HK-2 (cell line): ENCODE results near the gene MADD.

Experiments used
- DNase-seq: peaks from one replicate; pipeline ENCODE4 v3.0.0-alpha.2; 2018; ENCODE audit not compliant: unreplicated experiment

The MADD gene

GRCh38 chr11:47269829-47270305, at the start of gene MADD:
MADD (plus strand) TSS chr11:47270133.
- DNase-seq, result peak; percentile 73

- no peak for DNase-seq
These were observed 49.5 kb upstream of the MADD start for GRCh38 chr11:47220401-47220821.

- no peak for DNase-seq
These were observed 47.2 kb upstream of the MADD start for GRCh38 chr11:47222696-47223095.

- DNase-seq, result no peak
These were observed 44.2 kb upstream of the MADD start for GRCh38 chr11:47225552-47226400.

GRCh38 chr11:47229161-47229560, 40.8 kb upstream of the MADD start:
- DNase-seq, result no peak

- no peak for DNase-seq
These were observed 36.9 kb upstream of the MADD start for GRCh38 chr11:47233051-47233450.

- no peak for DNase-seq
These were observed 35.8 kb upstream of the MADD start for GRCh38 chr11:47233989-47234668.

DNA sequence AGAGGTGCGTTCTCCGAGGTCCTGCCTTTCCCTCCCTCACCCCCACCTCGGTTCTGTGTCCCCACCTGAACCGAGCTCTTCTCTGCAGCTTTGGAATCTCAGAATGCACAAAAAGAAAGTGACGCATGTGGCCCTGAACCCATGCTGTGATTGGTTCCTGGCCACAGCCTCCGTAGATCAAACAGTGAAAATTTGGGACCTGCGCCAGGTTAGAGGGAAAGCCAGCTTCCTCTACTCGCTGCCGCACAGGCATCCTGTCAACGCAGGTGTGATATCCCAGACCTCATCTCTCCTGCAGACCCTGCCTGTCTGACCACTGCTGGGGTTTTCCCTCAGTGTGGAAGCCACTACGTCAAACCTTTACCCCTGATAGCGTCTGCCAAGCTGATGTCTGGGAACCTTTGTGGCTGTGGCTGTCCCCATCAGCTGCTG, 35.2 kb upstream of the MADD start:
- no peak for DNase-seq

DNA sequence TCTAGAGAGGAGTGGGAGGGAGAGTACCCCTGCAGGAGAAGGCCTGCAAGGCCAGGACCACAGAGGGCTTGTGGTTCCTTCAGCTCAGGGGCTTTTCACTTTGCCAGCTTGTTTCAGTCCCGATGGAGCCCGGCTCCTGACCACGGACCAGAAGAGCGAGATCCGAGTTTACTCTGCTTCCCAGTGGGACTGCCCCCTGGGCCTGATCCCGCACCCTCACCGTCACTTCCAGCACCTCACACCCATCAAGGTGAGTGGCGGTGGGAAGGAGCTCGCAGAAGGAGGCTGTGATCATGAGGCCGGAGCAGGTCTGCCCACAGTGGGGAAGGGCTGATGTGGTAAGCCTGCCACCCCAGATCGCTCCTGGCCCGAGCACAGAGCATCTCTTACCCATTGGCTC, 34.8 kb upstream of the MADD start:
- no peak for DNase-seq

GRCh38 chr11:47236482-47236881, 33.5 kb upstream of the MADD start:
- DNase-seq, result no peak

DNA sequence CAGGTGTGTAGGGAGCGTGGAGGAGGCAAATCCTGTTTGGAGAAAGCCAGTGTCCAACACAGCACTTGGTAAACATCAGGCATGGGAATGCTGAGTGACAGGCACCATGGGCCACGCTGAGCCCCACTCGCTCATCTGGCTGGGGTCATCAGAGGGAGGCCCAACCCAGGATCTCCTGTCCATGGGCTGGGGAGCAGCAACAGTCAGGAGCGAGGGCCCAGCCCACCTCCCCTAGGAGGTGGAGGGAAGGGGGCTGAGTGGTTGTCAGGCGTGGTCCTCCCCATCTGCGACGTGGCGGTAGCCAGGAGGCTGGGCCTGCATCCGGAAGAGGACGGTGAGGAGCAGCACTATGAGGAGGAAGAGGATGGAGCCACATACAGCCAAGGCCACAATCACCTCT, 30.1 kb upstream of the MADD start:
- DNase-seq, result no peak

DNA sequence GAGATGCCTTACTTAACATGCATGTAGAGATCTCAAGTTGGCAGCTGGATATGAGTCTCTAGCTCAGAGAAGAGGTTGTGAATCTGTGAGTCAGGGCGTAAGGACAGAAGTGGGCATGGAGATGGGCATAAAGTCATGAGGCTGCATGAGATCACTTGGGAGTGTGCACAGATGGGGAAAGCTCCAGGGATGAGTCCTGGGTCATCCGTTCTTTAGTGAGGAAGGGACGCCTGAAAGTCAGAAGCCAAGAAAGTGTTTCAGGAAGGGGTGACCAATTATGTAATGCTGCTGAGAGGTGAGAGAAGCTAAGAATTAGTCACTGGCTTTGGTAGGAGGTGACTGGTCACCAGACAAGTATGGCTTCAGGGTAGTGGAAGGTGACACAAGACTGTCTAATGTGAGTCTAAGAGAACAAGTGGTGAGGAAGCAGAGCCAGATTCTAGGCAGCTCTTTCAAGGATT, 28.1 kb upstream of the MADD start:
- no peak for DNase-seq

DNA sequence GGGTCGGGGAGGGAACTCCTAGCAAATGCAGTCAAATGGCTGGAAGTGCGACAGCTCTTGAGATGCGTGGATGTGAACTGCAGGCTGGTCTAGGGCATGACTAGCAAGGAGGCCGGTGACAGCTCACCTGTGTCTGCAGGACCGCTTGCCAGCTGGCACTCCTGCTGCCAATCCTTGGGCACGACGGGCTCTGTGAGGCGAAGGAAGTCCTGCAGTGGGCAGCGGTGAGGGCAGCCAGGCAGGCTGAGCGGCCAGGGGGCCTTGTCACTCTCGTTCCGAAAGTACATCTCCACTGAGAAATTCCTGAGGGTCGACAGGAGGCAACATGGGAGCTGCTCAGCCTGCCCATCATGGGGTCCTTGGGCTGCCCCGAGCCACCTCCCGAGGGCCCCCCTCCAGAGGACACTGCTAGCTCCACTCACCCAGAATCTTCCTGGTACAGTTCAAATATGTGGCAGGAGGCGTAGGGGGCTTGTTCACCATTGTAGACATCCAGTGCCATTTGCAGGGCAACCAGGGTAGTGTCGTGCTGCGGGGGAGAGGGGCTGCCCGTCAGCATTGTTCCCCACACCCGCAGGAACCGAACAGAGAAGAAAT, 27.2 kb upstream of the MADD start:
- no peak for DNase-seq

DNA sequence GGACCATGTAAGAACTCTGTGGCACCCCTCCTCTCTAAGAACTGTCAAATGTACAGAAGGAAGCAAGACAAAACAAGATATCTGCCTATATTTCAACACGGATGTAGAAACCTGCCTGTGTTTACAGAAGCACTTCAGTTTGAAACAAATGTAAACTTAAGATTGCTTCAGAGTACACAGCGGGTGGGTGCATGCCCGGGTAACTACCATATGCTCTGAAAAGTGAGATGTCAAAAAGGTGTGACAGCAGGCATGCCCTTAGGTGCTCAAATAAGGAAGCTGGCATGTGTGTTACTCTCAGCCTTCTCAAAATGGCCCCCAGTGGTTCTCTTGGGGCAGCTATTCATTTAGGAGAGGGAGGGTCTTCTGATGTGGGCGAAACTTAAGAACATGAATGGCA, 26.5 kb upstream of the MADD start:
- no peak for DNase-seq

DNA sequence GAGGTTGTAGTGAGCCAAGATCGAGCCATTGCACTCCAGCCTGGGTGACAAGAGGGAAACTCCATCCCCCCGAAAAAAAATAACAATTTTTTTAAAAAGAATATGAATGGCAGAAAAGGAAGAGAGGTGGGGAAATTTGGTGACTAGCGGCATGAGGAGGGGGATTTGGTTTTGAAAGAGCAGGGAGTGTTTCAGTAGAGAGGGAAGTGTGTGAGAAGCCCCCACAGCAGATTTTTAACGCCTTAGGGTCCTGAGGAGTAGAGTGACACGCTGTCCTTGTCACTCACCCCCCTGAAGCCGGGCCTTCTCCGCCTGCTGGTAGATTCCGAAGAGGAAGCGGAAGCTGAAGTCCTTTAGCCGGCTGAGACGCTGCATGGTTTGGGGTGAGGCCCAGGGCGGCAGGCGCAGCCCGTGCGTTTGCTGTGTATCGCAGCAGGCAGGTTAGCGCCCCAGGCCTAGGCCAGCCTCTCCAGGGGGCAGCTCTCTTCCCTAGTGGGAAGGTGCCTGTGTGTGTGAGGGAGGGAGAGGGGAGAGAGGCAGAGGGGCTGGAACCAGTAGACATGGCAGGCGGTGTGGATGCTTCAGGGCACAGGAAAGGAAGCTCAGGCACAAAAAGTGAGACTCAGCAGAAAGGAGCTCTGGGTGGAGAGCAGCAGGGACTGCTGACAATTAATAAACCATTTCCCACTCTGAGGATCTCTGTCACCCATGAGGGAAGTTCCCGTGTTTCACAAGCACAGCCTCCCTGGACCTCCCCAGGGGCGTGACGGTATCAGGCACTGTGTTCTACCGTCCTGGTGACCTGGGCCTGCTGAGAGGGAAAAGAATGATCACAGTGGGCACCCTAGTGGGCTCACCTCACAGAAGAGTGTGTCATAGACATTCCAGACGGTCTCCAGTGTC, 25.2 kb upstream of the MADD start:
- DNase-seq, result no peak

DNA sequence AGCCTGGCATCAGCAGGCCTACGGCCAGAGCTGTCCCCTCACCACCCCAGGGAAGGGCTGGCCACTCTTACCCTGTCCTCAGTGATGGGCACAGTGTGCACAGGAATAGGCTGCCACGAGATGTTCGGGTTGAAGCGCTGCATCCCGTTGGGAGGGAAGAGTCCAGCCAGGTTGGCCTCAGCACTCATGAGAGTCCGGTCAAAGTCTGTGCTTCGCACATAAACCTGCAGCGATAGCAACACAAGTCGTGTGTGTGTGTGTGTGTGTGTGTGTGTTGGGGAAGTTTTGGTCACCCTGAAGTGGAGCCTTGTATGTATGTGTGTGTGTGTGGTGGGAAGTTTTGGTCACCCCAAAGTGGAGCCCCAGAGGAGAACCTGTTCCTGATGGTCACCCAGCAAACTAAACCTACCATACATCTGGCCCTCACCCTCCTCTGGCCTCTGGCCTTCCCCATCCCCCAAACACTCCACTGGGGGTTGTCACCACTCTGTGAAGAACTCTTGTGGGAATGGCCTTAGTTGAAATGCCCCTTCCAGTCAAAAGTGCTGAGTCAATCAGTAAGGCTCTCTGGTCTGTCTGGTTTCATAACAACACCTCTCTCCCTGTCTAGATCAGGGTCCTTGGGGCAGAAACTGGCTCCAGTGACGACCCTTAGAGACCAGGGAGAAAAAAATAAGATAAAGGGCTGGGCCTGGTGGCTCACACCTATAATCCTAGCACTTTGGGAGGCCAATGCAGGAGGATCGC, 24.1 kb upstream of the MADD start:
- no peak for DNase-seq

GRCh38 chr11:47247502-47247901, 22.4 kb upstream of the MADD start:
- no peak for DNase-seq

- DNase-seq, result no peak
These were observed 21.6 kb upstream of the MADD start for GRCh38 chr11:47248304-47248663.

DNA sequence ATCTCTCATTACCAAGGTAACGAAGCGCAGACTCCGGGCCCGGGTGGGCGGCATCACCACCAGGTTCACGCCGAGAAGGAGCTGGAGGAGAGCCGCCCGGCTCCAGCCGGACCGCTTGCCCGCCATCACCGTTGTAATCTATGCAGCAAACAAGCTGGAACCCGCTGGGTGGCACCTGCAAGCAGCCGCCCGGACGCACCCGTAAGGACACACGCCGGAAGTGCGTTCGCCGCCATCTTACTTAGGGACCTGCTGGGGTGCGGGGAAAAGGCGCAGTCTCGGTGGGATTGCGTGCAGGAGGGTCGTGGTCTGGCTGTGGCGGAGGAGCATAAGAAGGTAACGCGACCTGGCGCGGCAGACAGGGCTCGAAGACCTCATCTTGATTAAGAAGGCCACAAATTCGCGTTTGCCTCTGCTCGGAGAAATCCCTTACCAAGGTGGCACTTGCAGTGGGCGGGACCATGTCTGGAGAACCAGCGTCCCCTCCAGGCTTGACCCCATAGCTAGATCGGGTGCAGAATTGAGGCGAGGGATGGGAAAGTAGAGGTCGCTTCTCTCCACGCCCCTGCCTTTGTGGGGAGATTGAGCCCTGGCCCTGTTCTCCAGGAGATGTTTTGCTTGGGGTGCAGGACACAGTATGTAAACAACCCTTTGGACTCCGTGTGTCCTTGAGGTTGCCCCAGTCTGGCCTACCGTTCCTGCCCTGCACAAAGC, 21.1 kb upstream of the MADD start, which contains the start of gene ACP2:
ACP2 (minus strand) TSS at position 151 of the 714 bp plus-strand sequence; CDS start at position 126, 25 bp downstream.
- DNase-seq, result peak; percentile 79

GRCh38 chr11:47249378-47249715, 20.6 kb upstream of the MADD start:
- no peak for DNase-seq
